Stimulated activated CD8-positive, alpha-beta memory T cell treated with anti-CD3 and anti-CD28 coated beads, Interleukin-2, amount 100 ng/mL, for 48 hours (primary cell): ENCODE results near the gene SEC22C.

Experiments used
- DNase-seq, 2 donors: peaks; one replicate each; pipeline ENCODE4 v3.0.0-alpha.2; 2020; ENCODE audit warnings: low read depth in 2 of 2

SEC22C gene

DNA sequence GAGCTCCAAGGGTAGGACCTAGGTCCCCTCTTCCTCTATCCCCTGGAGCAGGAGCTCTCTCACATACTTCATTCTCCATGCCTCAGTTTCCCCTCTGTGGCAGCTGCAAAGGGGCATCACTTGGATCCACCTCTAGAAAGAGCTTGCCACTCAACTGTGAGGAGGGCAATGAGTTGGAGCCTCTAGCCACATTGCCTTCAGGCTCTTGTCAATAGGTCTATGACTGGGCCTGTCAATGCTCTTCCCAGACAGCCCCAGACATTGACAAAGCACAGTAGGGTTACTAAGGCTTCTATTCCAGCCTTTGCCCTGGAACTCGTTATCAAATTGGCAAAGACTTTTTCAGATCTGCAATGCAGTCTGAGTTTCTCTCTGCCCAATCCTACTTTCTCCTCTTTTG is 83.7 kb downstream of the SEC22C start:
- no peak for DNase-seq
